IMR-90 (cell line): Measurements from ENCODE around the gene TMEM50A.
"Not testable (repeated sequence)": the region's sequence is repeated elsewhere in the genome, so short reads cannot be mapped to it uniquely, and the experiment has no call there.

ENCODE experiments used
- CEBPB ChIP-seq: IDR thresholded peaks from 2 replicates; pipeline ENCODE4 v1.6.1; 2012; ENCODE audit warnings: low read depth, low read length, improper control_type of control experiment
- CHD1 ChIP-seq: IDR thresholded peaks from 2 replicates; pipeline ENCODE4 v1.6.1; 2012; ENCODE audit warnings: low read depth, low read length, improper control_type of control experiment
- FOS ChIP-seq: fragments of 150-350 bp; IDR thresholded peaks from 2 replicates; pipeline ENCODE4 v1.6.1; 2016; ENCODE audit warnings: low read depth, low read length
- MAFK ChIP-seq: IDR thresholded peaks from 2 replicates; pipeline ENCODE4 v1.6.1; 2012; ENCODE audit warnings: low read depth, low read length, improper control_type of control experiment
- MAZ ChIP-seq: IDR thresholded peaks from 2 replicates; pipeline ENCODE4 v1.6.1; 2012; ENCODE audit warnings: low read depth, mild to moderate bottlenecking, low read length, improper control_type of control experiment, moderate library complexity, borderline replicate concordance
- MXI1 ChIP-seq: IDR thresholded peaks from 2 replicates; pipeline ENCODE4 v1.6.1; 2012; ENCODE audit warnings: low read depth, mild to moderate bottlenecking, low read length, moderate library complexity, borderline replicate concordance
- NFE2L2 ChIP-seq: fragments of 150-350 bp; IDR thresholded peaks from 2 replicates; pipeline ENCODE4 v1.6.1; 2016; ENCODE audit warnings: low read depth, mild to moderate bottlenecking, low read length
- POLR2A ChIP-seq: IDR thresholded peaks from 2 replicates; pipeline ENCODE4 v1.6.1; 2012; ENCODE audit warnings: mild to moderate bottlenecking, low read depth, low read length
- RAD21 ChIP-seq: IDR thresholded peaks from 2 replicates; pipeline ENCODE4 v1.6.1; 2012; ENCODE audit warnings: low read length, improper control_type of control experiment
- RCOR1 ChIP-seq: IDR thresholded peaks from 2 replicates; pipeline ENCODE4 v1.6.1; 2012; ENCODE audit warnings: mild to moderate bottlenecking, low read length, improper control_type of control experiment; ENCODE audit not compliant: insufficient replicate concordance
- RFX5 ChIP-seq: IDR thresholded peaks from 2 replicates; pipeline ENCODE4 v1.8.0; 2012; ENCODE audit warnings: low read depth, mild to moderate bottlenecking, low read length, moderate library complexity
- TF ChIP-seq, protein P1 (sequence below): conservative IDR thresholded peaks from 2 replicates; pipeline ENCODE4 v1.5.1; 2012; ENCODE audit warnings: mild to moderate bottlenecking, low read depth, low read length, improper control_type of control experiment

DNA sequence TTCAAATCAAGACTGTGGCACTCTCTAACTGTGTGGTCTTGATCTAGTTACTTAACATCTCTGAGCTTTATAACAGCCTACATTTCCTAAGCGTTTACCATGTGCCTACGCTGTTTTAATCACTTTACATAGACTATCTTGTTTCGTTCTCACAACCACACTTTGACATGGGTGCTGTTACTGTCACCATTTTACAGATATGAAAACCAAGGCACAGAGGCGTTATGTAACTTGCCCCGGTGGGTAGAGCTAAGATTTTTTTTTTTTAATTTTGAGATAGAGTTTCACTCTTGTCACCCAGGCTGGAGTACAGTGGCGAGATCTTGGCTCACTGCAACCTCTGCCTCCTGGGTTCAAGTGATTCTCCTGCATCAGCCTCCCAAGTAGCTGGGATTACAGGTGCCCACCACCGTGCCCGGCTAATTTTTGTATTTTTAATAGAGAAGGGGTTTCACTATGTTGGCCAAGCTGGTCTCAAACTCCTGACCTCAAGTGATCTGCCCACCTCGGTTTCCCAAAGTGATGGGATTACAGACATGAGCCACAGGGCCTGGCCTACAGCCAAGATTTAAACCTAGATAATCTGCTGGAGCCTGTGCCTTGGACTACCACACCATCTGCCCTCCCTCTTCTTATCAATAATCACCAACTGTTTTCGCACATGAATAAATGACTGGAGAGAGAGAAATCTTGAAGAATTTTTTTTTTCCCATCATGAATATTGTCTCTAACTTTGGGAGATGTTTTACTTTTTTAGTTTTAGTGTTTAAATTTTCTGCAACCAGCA lies 71.7 kb downstream of the TMEM50A start:
- not testable (repeated sequence) for TF ChIP-seq POLR2A, MAFK, RFX5, MXI1, CEBPB, NFE2L2, CHD1, RAD21, FOS, RCOR1, MAZ
- TF ChIP-seq, protein P1, sequence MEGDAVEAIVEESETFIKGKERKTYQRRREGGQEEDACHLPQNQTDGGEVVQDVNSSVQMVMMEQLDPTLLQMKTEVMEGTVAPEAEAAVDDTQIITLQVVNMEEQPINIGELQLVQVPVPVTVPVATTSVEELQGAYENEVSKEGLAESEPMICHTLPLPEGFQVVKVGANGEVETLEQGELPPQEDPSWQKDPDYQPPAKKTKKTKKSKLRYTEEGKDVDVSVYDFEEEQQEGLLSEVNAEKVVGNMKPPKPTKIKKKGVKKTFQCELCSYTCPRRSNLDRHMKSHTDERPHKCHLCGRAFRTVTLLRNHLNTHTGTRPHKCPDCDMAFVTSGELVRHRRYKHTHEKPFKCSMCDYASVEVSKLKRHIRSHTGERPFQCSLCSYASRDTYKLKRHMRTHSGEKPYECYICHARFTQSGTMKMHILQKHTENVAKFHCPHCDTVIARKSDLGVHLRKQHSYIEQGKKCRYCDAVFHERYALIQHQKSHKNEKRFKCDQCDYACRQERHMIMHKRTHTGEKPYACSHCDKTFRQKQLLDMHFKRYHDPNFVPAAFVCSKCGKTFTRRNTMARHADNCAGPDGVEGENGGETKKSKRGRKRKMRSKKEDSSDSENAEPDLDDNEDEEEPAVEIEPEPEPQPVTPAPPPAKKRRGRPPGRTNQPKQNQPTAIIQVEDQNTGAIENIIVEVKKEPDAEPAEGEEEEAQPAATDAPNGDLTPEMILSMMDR = not testable (repeated sequence)
